Right lobe of liver (tissue), 6 donors: Measurements from ENCODE around the gene FTO. TPM values are rescaled to one million over a fixed set of nuclear protein-coding genes. Genes with fewer than 3 reads are reported as not detected.

Experiments
- ATAC-seq, 4 donors: fragments of 200-7000 bp; cut with Tn5 transposase; one replicate each; pipeline ENCODE4 v1.9.1; 2020; ENCODE audit warnings: mild to moderate bottlenecking in 4 of 4, moderate library complexity in 4 of 4
- DNase-seq, 3 donors: peaks; one replicate each; pipeline ENCODE4 v3.0.0-alpha.2; 2020
- H3K27ac ChIP-seq, 3 donors: fragments of 200-600 bp; one replicate each; pipeline ENCODE4 v1.8.0; 2022
- H3K27me3 ChIP-seq, 2 donors: fragments of 200-600 bp; one replicate each; pipeline ENCODE4 v1.8.0; 2022
- H3K36me3 ChIP-seq, 4 donors: fragments of 200-600 bp; sonication (generic) in 1 of 4; one replicate each; pipeline versions ENCODE4 v1.5.1 to v1.8.0; 2017 to 2022; ENCODE audit warnings: control low read depth in 1 of 4
- H3K4me1 ChIP-seq, 4 donors: fragments of 200-600 bp; sonication (generic) in 1 of 4; one replicate each; pipeline versions ENCODE4 v1.5.1 to v1.8.0; 2017 to 2022; ENCODE audit warnings: control low read depth in 1 of 4
- H3K4me3 ChIP-seq, 3 donors: fragments of 200-600 bp; one replicate each; pipeline ENCODE4 v1.8.0; 2022
- H3K9me3 ChIP-seq, 4 donors: fragments of 200-600 bp; sonication (generic) in 1 of 4; one replicate each; pipeline versions ENCODE4 v1.5.1 to v1.8.0; 2017 to 2022; ENCODE audit warnings: control low read depth in 1 of 4
- CTCF ChIP-seq, 4 donors: fragments of 200-600 bp in 3 of 4; fragments of 450-650 bp in 1 of 4; IDR thresholded peaks; one replicate each; pipeline versions ENCODE4 v1.5.1 to v1.8.0; 2016 to 2022; ENCODE audit warnings: antibody characterized with exemption in 4 of 4, mild to moderate bottlenecking in 2 of 4
- POLR2A ChIP-seq: fragments of 450-650 bp; IDR thresholded peaks from one replicate; pipeline ENCODE4 v1.6.1; 2017; ENCODE audit warnings: antibody characterized with exemption, mild to moderate bottlenecking
- WGBS: methylation state at CpG from one replicate; pipeline ENCODE4 v1.1.6; 2018; ENCODE audit warnings: low coverage, low lambda C conversion rate; ENCODE audit not compliant: insufficient coverage; ENCODE audit errors: missing lambda C conversion rate; 5-methylcytosine and 5-hydroxymethylcytosine counted together
- intact Hi-C, 2 donors: fragments of 100-400 bp; cut with DNase I; formaldehyde crosslinking; loops; one replicate each; pipeline versions ENCODE4 v1.11.2 to v1.14.1; 2022
- total RNA-seq, 6 experiments: library from RNA; depleted of rRNA in 2 of 6; stranded (reverse); fragments of >200 nt in 2 of 6; fragmentation: NEBNext Ultra II Directional in 3 of 6; extraction: Animal tissue kit (Norgen Biotek cat#: 25700) in 3 of 6; gene quantifications; one replicate each; pipeline versions ENCODE4 v1.1.0 to v1.2.4, GENCODE V29; 2016 to 2023
- donor health status: DM: no; HTN: yes; CAD: no.
- donor health status: DM: no; HTN: no; CAD: no.
- donor health status: DM: no; HTN: no; CAD: no.
- donor health status: DM: no; HTN: yes; CAD: no.
- donor health status: DM: no; HTN: yes; CAD: no.

Gene FTO
- total RNA-seq, 6 experiments from 2014 or later = 28.9 to 51.6 (median 33.6) TPM

GRCh38 chr16:53827741-53828140 lies 123.8 kb downstream of the FTO start:
- TF ChIP-seq POLR2A (no peak), CTCF (IDR thresholded peaks at IDR 0.05) (no peak)
- H3K4me1 ChIP-seq = no peaks in the 10 kb centered on the region
- H3K9me3 ChIP-seq = no peaks in the 10 kb centered on the region
- no peak overlapping the region for H3K27ac ChIP-seq
- peaks cover 0 to 5% (median 2%) of the 10 kb centered on the region in 4 donors for H3K36me3 ChIP-seq
- ATAC-seq = no peak
- no peak overlapping the region for H3K4me3 ChIP-seq
- no peak for DNase-seq
- WGBS = 87% methylated on average over 5 of the region's 5 CpGs
- H3K27me3 ChIP-seq = no peaks in the 10 kb centered on the region
- intact Hi-C loops = no loop called here

GRCh38 chr16:53829186-53829747 lies 125.3 kb downstream of the FTO start:
- H3K4me1 ChIP-seq = no peaks in the 10 kb centered on the region
- no peak overlapping the region for H3K27ac ChIP-seq
- no peak for ATAC-seq
- no peak for TF ChIP-seq POLR2A
- no peak for TF ChIP-seq CTCF (IDR thresholded peaks at IDR 0.05)
- H3K4me3 ChIP-seq = no peak overlapping the region
- intact Hi-C loops = no loop called here
- H3K36me3 ChIP-seq = peaks cover 0 to 5% (median 2%) of the 10 kb centered on the region in 4 donors
- WGBS = 87% methylated on average over 3 of the region's 3 CpGs
- DNase-seq = no peak
- H3K27me3 ChIP-seq = no peaks in the 10 kb centered on the region
- H3K9me3 ChIP-seq = no peaks in the 10 kb centered on the region

GRCh38 chr16:53832896-53833544 lies 129.1 kb downstream of the FTO start:
- no peak for TF ChIP-seq POLR2A
- TF ChIP-seq CTCF (IDR thresholded peaks at IDR 0.05) = no peak
- Histone ChIP-seq H3K27ac (no peak overlapping the region), H3K9me3 (no peaks in the 10 kb centered on the region), H3K4me3 (no peak overlapping the region), H3K36me3 (peaks cover 0 to 2% (median 0%) of the 10 kb centered on the region in 4 donors), H3K4me1 (no peaks in the 10 kb centered on the region), H3K27me3 (no peaks in the 10 kb centered on the region)
- intact Hi-C loops = no loop called here
- DNase-seq = no peak
- WGBS = 99% methylated on average over 9 of the region's 9 CpGs
- ATAC-seq = no peak

GRCh38 chr16:53836142-53836541 lies 132.2 kb downstream of the FTO start:
- 94% methylated on average over 3 of the region's 3 CpGs for WGBS
- DNase-seq = no peak
- Histone ChIP-seq H3K27me3 (no peaks in the 10 kb centered on the region), H3K4me3 (no peak overlapping the region), H3K4me1 (peaks cover 0 to 6% (median 0%) of the 10 kb centered on the region in 4 donors), H3K9me3 (no peaks in the 10 kb centered on the region), H3K36me3 (no peaks in the 10 kb centered on the region), H3K27ac (no peak overlapping the region)
- intact Hi-C loops = no loop called here
- TF ChIP-seq CTCF (IDR thresholded peaks at IDR 0.05) = no peak
- no peak for TF ChIP-seq POLR2A
- ATAC-seq = no peak
